NB4 (cell line): ENCODE measurements around the gene IGFBPL1.

Source experiments
- POLR2A ChIP-seq: IDR thresholded peaks from 2 replicates; pipeline ENCODE4 v1.6.1; 2011; ENCODE audit warnings: mild to moderate bottlenecking; ENCODE audit not compliant: insufficient read length; ENCODE audit errors: extremely low read depth
- TF ChIP-seq, protein P1 (sequence below): IDR thresholded peaks from one replicate; pipeline ENCODE4 v1.5.1; 2012; ENCODE audit warnings: low read depth, low read length
- TF ChIP-seq, protein P2 (sequence below): IDR thresholded peaks from 2 replicates; pipeline ENCODE4 v1.6.1; 2011; ENCODE audit warnings: low read depth, low read length

DNA sequence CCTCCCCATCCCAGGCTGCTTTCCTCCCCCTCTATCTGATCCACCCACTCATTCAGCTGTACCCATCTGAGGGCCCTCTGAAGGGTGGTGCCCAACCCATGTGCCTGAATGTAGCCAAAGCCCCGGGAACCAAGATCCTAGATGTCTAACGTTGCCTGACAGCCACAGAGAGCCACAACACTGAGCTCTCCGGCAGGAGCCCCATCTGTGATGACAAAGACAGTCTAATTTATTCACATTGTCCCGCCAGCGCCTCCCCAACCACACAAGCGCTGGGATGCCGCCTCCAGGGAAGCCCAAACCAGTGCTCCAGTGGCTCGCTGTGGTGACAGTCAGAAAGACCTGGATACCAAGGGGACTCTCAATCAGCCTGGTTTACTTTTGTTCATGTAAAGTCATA is 8.4 kb downstream of the IGFBPL1 start:
- TF ChIP-seq, protein P1, sequence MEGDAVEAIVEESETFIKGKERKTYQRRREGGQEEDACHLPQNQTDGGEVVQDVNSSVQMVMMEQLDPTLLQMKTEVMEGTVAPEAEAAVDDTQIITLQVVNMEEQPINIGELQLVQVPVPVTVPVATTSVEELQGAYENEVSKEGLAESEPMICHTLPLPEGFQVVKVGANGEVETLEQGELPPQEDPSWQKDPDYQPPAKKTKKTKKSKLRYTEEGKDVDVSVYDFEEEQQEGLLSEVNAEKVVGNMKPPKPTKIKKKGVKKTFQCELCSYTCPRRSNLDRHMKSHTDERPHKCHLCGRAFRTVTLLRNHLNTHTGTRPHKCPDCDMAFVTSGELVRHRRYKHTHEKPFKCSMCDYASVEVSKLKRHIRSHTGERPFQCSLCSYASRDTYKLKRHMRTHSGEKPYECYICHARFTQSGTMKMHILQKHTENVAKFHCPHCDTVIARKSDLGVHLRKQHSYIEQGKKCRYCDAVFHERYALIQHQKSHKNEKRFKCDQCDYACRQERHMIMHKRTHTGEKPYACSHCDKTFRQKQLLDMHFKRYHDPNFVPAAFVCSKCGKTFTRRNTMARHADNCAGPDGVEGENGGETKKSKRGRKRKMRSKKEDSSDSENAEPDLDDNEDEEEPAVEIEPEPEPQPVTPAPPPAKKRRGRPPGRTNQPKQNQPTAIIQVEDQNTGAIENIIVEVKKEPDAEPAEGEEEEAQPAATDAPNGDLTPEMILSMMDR, result no peak
- TF ChIP-seq POLR2A, result no peak
- TF ChIP-seq, protein P2, sequence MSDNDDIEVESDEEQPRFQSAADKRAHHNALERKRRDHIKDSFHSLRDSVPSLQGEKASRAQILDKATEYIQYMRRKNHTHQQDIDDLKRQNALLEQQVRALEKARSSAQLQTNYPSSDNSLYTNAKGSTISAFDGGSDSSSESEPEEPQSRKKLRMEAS, result no peak
